SK-N-SH (cell line): ENCODE results near the gene RUSC2.

Experiments used
- FOXJ3 ChIP-seq: sonication (generic); formaldehyde crosslinking; IDR thresholded peaks from 2 replicates; pipeline ENCODE4 v1.5.1; 2020; ENCODE audit warnings: mild to moderate bottlenecking, missing genetic modification reagents
- MAX ChIP-seq: IDR thresholded peaks from 2 replicates; pipeline ENCODE4 v1.4.0; 2012; ENCODE audit warnings: low read depth
- MXI1 ChIP-seq: IDR thresholded peaks from 2 replicates; pipeline ENCODE4 v1.6.1; 2012; ENCODE audit warnings: mild to moderate bottlenecking, low read depth, low read length, improper control_type of control experiment
- RAD21 ChIP-seq: IDR thresholded peaks from 2 replicates; pipeline ENCODE4 v1.6.1; 2012; ENCODE audit warnings: mild to moderate bottlenecking, low read length
- SMC3 ChIP-seq: IDR thresholded peaks from 2 replicates; pipeline ENCODE4 v1.6.1; 2012; ENCODE audit warnings: low read depth, low read length, improper control_type of control experiment
- TF ChIP-seq, protein P1 (sequence below): fragments of 200-600 bp; sonication (generic); IDR thresholded peaks from 2 replicates; pipeline ENCODE4 v1.6.1; 2017; ENCODE audit warnings: antibody characterized with exemption, mild to moderate bottlenecking, moderate library complexity
- TF ChIP-seq, protein P2 (sequence below): IDR thresholded peaks from 2 replicates; pipeline ENCODE4; 2012

DNA sequence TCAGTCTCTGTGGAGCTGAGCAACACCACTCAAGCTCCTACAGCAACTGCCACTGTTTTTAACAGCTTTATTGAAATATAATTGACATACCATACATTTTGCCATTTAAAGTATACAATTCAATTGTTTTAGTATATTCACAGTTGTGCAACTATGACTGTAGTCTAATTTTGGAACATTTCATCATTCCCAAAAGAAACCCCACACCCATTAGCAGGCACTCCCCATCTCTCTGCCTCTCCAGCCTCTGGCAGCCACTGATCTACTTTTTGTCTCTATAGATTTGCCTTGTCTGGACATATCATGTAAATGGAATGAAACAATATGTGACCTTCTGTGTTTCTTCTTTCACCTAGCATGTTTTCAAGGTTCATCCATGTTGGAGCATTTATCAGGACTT lies 43.5 kb downstream of the RUSC2 start:
- TF ChIP-seq, protein P1, sequence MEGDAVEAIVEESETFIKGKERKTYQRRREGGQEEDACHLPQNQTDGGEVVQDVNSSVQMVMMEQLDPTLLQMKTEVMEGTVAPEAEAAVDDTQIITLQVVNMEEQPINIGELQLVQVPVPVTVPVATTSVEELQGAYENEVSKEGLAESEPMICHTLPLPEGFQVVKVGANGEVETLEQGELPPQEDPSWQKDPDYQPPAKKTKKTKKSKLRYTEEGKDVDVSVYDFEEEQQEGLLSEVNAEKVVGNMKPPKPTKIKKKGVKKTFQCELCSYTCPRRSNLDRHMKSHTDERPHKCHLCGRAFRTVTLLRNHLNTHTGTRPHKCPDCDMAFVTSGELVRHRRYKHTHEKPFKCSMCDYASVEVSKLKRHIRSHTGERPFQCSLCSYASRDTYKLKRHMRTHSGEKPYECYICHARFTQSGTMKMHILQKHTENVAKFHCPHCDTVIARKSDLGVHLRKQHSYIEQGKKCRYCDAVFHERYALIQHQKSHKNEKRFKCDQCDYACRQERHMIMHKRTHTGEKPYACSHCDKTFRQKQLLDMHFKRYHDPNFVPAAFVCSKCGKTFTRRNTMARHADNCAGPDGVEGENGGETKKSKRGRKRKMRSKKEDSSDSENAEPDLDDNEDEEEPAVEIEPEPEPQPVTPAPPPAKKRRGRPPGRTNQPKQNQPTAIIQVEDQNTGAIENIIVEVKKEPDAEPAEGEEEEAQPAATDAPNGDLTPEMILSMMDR, result no peak
- TF ChIP-seq MXI1 (no peak), FOXJ3 (CRISPR knock-in tag) (no peak), RAD21 (no peak), SMC3 (no peak), MAX (no peak)
- TF ChIP-seq, protein P2, sequence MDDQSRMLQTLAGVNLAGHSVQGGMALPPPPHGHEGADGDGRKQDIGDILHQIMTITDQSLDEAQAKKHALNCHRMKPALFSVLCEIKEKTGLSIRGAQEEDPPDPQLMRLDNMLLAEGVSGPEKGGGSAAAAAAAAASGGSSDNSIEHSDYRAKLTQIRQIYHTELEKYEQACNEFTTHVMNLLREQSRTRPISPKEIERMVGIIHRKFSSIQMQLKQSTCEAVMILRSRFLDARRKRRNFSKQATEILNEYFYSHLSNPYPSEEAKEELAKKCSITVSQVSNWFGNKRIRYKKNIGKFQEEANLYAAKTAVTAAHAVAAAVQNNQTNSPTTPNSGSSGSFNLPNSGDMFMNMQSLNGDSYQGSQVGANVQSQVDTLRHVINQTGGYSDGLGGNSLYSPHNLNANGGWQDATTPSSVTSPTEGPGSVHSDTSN, result no peak
